Osteocyte (in vitro differentiated cells): ENCODE measurements around the gene KDM2B. TPM values are rescaled to one million over a fixed set of nuclear protein-coding genes. Genes with fewer than 3 reads are reported as not detected.

Experiments
- DNase-seq: peaks from one replicate; pipeline ENCODE4 v3.0.0; 2021; ENCODE audit warnings: mixed read lengths; ENCODE audit not compliant: unreplicated experiment; ENCODE audit errors: extremely low spot score
- H3K27ac Mint-ChIP-seq: one replicate; pipeline ENCODE4 v1.8.0; 2021; ENCODE audit warnings: mild to moderate bottlenecking, mixed read lengths; ENCODE audit not compliant: unreplicated experiment
- H3K27me3 Mint-ChIP-seq: one replicate; pipeline ENCODE4 v1.8.0; 2021; ENCODE audit warnings: mixed read lengths; ENCODE audit not compliant: unreplicated experiment
- H3K36me3 Mint-ChIP-seq: one replicate; pipeline ENCODE4 v1.8.0; 2021; ENCODE audit warnings: mixed read lengths; ENCODE audit not compliant: unreplicated experiment
- H3K4me1 Mint-ChIP-seq: one replicate; pipeline ENCODE4 v1.8.0; 2021; ENCODE audit warnings: mixed read lengths; ENCODE audit not compliant: unreplicated experiment
- H3K4me3 Mint-ChIP-seq: one replicate; pipeline ENCODE4 v1.8.0; 2021; ENCODE audit warnings: mild to moderate bottlenecking, moderate library complexity, mixed read lengths; ENCODE audit not compliant: unreplicated experiment
- H3K9me3 Mint-ChIP-seq: one replicate; pipeline ENCODE4 v1.8.0; 2021; ENCODE audit warnings: mixed read lengths; ENCODE audit not compliant: unreplicated experiment
- CTCF ChIP-seq: fragments of 200-600 bp; sonication (generic); IDR thresholded peaks from 2 replicates; pipeline ENCODE4 v1.5.0; 2021; ENCODE audit warnings: antibody characterized with exemption, mild to moderate bottlenecking, moderate library complexity
- total RNA-seq: library from RNA; stranded (reverse); gene quantifications from 2 replicates; pipeline ENCODE4 v1.2.1, GENCODE V29; 2021

The KDM2B gene
- total RNA-seq, 1 donor from 2014 or later: 31.9 TPM

- DNase-seq: no peak
- Mint-ChIP-seq H3K4me1 (peaks cover 26% of the 10 kb centered on the region), H3K4me3 (no peak overlapping the region), H3K36me3 (peaks cover 5% of the 10 kb centered on the region), H3K9me3 (no peaks in the 10 kb centered on the region), H3K27me3 (no peaks in the 10 kb centered on the region), H3K27ac (no peak overlapping the region)
- no peak for TF ChIP-seq CTCF
These were observed 48.1 kb downstream of the KDM2B start for GRCh38 chr12:121532503-121533393.

GRCh38 chr12:121531356-121531750 is 49.5 kb downstream of the KDM2B start:
- no peak for TF ChIP-seq CTCF
- Mint-ChIP-seq H3K27me3 (no peaks in the 10 kb centered on the region), H3K36me3 (peaks cover 5% of the 10 kb centered on the region), H3K4me1 (peaks cover 18% of the 10 kb centered on the region), H3K4me3 (no peak overlapping the region), H3K9me3 (no peaks in the 10 kb centered on the region), H3K27ac (no peak overlapping the region)
- DNase-seq: no peak

- TF ChIP-seq CTCF: no peak
These were observed 50.0 kb downstream of the KDM2B start for GRCh38 chr12:121530600-121531355.

GRCh38 chr12:121529184-121529583 is 51.6 kb downstream of the KDM2B start:
- TF ChIP-seq CTCF: no peak
- Mint-ChIP-seq H3K36me3 (peaks cover 5% of the 10 kb centered on the region), H3K9me3 (no peaks in the 10 kb centered on the region), H3K4me1 (peaks cover 11% of the 10 kb centered on the region), H3K27ac (no peak overlapping the region), H3K27me3 (no peaks in the 10 kb centered on the region), H3K4me3 (no peak overlapping the region)
- DNase-seq: no peak

More at GRCh38 chr12:121530600-121531355, 50.0 kb downstream of the KDM2B start:
- H3K27me3 Mint-ChIP-seq: no peaks in the 10 kb centered on the region
- no peaks in the 10 kb centered on the region for H3K9me3 Mint-ChIP-seq
- H3K27ac Mint-ChIP-seq: peak overlapping the region; percentile 17
- no peak for DNase-seq
- H3K4me1 Mint-ChIP-seq: peaks cover 12% of the 10 kb centered on the region
- no peak overlapping the region for H3K4me3 Mint-ChIP-seq
- peaks cover 5% of the 10 kb centered on the region for H3K36me3 Mint-ChIP-seq

- peaks cover 3% of the 10 kb centered on the region for H3K4me1 Mint-ChIP-seq
- TF ChIP-seq CTCF: no peak
- no peaks in the 10 kb centered on the region for H3K9me3 Mint-ChIP-seq
- no peaks in the 10 kb centered on the region for H3K27me3 Mint-ChIP-seq
- H3K27ac Mint-ChIP-seq: no peak overlapping the region
- peaks cover 3% of the 10 kb centered on the region for H3K36me3 Mint-ChIP-seq
- H3K4me3 Mint-ChIP-seq: no peak overlapping the region
- DNase-seq: no peak
These were observed 55.4 kb downstream of the KDM2B start for GRCh38 chr12:121525411-121525810.
